OCI-LY1 (cell line): ENCODE data around the gene PHLDA2.

ENCODE experiments used
- H2AFZ ChIP-seq: fragments of 200-600 bp; sonication (generic), shearing (Covaris generic); 2 replicates; pipeline ENCODE4 v1.6.0; 2014; ENCODE audit warnings: antibody characterized with exemption, mild to moderate bottlenecking, low read length
- H3F3A ChIP-seq: fragments of 200-600 bp; sonication (generic), shearing (Covaris generic); 2 replicates; pipeline ENCODE4 v1.6.0; 2014; ENCODE audit warnings: mild to moderate bottlenecking, antibody characterized with exemption, low read length, moderate library complexity; ENCODE audit not compliant: insufficient read depth
- H3K27ac ChIP-seq: fragments of 200-600 bp; sonication (generic); 2 replicates; pipeline ENCODE4 v1.5.1; 2014; ENCODE audit warnings: low read length, mixed run types, mild to moderate bottlenecking, low read depth; ENCODE audit not compliant: poor library complexity, severe bottlenecking
- H3K27me3 ChIP-seq: fragments of 200-600 bp; sonication (generic); 2 replicates; pipeline ENCODE4 v1.6.0; 2014; ENCODE audit warnings: antibody characterized with exemption, mild to moderate bottlenecking, low read length, moderate library complexity; ENCODE audit not compliant: insufficient read depth
- H3K36me3 ChIP-seq: fragments of 200-600 bp; sonication (generic); 2 replicates; pipeline ENCODE4 v1.6.1; 2014; ENCODE audit warnings: mild to moderate bottlenecking, antibody characterized with exemption, low read length, moderate library complexity, mixed read lengths; ENCODE audit not compliant: insufficient read depth
- H3K4me1 ChIP-seq: fragments of 200-600 bp; sonication (generic); 2 replicates; pipeline ENCODE4 v1.5.1; 2014; ENCODE audit warnings: mild to moderate bottlenecking, low read length, moderate library complexity; ENCODE audit not compliant: insufficient read depth, severe bottlenecking
- H3K4me2 ChIP-seq: fragments of 200-600 bp; sonication (generic), shearing (Covaris generic); 2 replicates; pipeline ENCODE4 v1.6.1; 2014; ENCODE audit warnings: low read length
- H3K4me3 ChIP-seq: fragments of 200-600 bp; sonication (generic); 2 replicates; pipeline ENCODE4 v1.5.1; 2014; ENCODE audit warnings: low read length, low read depth, mild to moderate bottlenecking, mixed read lengths; ENCODE audit not compliant: poor library complexity, severe bottlenecking
- H3K79me2 ChIP-seq: fragments of 200-600 bp; shearing (Covaris generic); 2 replicates; pipeline ENCODE4 v1.6.1; 2016; ENCODE audit warnings: mixed run types, low read length, mixed read lengths; ENCODE audit not compliant: insufficient read depth
- H3K9ac ChIP-seq: fragments of 200-600 bp; sonication (generic), shearing (Covaris generic); 2 replicates; pipeline ENCODE4 v1.6.1; 2014; ENCODE audit warnings: mild to moderate bottlenecking, low read length, mixed read lengths
- H3K9me2 ChIP-seq: fragments of 200-600 bp; sonication (generic), shearing (Covaris generic); 2 replicates; pipeline ENCODE4 v1.6.1; 2014; ENCODE audit warnings: low read depth, mild to moderate bottlenecking, low read length, mixed read lengths
- H3K9me3 ChIP-seq: fragments of 200-600 bp; shearing (Covaris generic); 2 replicates; pipeline ENCODE4 v1.6.1; 2014; ENCODE audit warnings: low read length, mixed read lengths
- H4K20me1 ChIP-seq: fragments of 200-600 bp; sonication (generic), shearing (Covaris generic); 2 replicates; pipeline ENCODE4 v1.6.0; 2016; ENCODE audit warnings: mild to moderate bottlenecking, low read length; ENCODE audit not compliant: insufficient read depth
- EZH2 ChIP-seq: fragments of 200-600 bp; sonication (generic), shearing (Covaris generic); IDR thresholded peaks from 2 replicates; pipeline ENCODE4 v1.8.0; 2017; ENCODE audit warnings: borderline replicate concordance, mixed run types, mild to moderate bottlenecking, antibody characterized with exemption, low read length, moderate library complexity, mixed read lengths
- TF ChIP-seq, protein P1 (sequence below): fragments of 200-600 bp; sonication (generic), shearing (Covaris generic); IDR thresholded peaks from 2 replicates; pipeline ENCODE4 v1.5.1; 2017; ENCODE audit warnings: mild to moderate bottlenecking, antibody characterized with exemption, low read length, moderate library complexity, mixed read lengths

PHLDA2 gene

DNA sequence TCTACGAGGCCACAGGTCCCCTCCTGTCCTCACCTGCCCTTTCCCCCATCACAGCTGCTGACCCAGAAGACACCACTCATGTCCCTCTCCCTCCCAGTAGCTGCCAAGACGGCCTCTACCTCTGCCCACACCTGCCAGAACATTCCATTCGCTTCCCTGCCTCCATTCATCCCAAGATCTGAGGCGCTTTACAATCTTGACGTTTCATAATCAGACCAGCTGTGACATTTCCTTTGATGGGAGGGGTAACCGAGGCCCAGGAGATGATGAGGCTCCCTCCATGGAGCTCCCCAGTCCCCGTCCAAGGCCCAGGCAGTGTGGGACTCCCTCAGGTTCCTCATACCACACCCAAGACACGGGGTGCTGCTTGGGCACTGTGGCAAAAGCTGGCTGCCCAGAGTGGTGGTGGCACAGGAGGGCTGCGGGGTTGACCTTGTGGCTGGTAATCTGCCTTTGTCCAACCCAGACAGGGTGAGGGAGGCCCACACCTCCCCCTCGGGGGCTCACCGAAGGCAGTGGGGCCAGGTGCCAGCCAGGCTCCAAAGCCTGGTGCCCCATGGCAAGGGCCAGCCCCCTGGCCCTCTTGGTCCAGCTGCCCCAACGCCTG is 17.3 kb downstream of the PHLDA2 start:
- H3K9ac ChIP-seq, result no peak overlapping the region
- H3F3A ChIP-seq, result no peaks in the 10 kb centered on the region
- H3K9me2 ChIP-seq, result no peaks in the 10 kb centered on the region
- H3K27ac ChIP-seq, result no peak overlapping the region
- H3K27me3 ChIP-seq, result peaks cover 10% of the 10 kb centered on the region; the same call in 1 of the 2 replicates
- no peak overlapping the region for H3K4me2 ChIP-seq
- no peaks in the 10 kb centered on the region for H3K9me3 ChIP-seq
- no peaks in the 10 kb centered on the region for H4K20me1 ChIP-seq
- H3K4me1 ChIP-seq, result no peaks in the 10 kb centered on the region
- TF ChIP-seq, protein P1, sequence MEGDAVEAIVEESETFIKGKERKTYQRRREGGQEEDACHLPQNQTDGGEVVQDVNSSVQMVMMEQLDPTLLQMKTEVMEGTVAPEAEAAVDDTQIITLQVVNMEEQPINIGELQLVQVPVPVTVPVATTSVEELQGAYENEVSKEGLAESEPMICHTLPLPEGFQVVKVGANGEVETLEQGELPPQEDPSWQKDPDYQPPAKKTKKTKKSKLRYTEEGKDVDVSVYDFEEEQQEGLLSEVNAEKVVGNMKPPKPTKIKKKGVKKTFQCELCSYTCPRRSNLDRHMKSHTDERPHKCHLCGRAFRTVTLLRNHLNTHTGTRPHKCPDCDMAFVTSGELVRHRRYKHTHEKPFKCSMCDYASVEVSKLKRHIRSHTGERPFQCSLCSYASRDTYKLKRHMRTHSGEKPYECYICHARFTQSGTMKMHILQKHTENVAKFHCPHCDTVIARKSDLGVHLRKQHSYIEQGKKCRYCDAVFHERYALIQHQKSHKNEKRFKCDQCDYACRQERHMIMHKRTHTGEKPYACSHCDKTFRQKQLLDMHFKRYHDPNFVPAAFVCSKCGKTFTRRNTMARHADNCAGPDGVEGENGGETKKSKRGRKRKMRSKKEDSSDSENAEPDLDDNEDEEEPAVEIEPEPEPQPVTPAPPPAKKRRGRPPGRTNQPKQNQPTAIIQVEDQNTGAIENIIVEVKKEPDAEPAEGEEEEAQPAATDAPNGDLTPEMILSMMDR, result no peak
- TF ChIP-seq EZH2, result no peak
- H2AFZ ChIP-seq, result no peak overlapping the region
- no peak overlapping the region for H3K4me3 ChIP-seq
- H3K79me2 ChIP-seq, result no peaks in the 10 kb centered on the region
- H3K36me3 ChIP-seq, result no peaks in the 10 kb centered on the region

DNA sequence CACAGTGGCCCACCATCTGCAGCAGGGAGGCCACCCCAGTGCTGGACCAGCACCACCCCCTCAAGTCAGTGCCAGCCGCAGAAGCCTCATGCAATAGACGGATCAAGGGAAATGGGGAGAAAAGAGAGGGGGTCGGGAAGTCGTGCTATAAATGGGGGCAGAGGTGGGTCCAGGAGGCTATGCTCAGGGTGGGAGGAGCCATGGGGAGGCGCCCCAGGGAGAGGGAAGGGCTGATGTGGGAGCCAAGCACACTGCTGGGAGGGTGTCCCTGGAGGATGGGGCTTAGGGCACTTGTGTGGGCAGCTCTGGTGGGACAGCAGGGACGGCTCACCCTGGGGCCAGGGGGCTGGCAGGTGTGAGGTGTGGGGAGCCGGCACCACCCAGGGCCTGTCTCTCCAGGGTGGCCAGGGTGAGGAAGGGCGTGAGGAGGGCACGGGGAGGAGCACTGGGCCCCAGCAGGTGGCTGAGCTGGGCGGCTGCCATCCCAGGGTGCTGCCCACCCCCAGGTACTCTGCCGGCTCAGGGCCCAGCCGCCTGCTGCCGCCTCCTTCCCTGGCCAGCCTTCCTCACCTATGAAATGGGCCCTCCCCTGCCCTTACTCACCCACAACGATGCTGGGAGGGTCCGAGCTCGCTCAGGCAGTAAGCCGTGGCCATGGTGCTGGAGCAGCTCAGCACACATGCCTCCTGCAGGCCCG is 18.0 kb downstream of the PHLDA2 start:
- Histone ChIP-seq H3K27me3 (peaks cover 10% of the 10 kb centered on the region; the same call in 1 of the 2 replicates), H3K27ac (no peak overlapping the region), H2AFZ (no peak overlapping the region), H3K9me2 (no peaks in the 10 kb centered on the region), H3K79me2 (no peaks in the 10 kb centered on the region), H3K4me1 (no peaks in the 10 kb centered on the region), H3K4me2 (no peak overlapping the region), H4K20me1 (no peaks in the 10 kb centered on the region), H3K9ac (no peak overlapping the region), H3F3A (no peaks in the 10 kb centered on the region), H3K9me3 (no peaks in the 10 kb centered on the region), H3K36me3 (no peaks in the 10 kb centered on the region), H3K4me3 (no peak overlapping the region)
- TF ChIP-seq, protein P1, result no peak
- no peak for TF ChIP-seq EZH2

DNA sequence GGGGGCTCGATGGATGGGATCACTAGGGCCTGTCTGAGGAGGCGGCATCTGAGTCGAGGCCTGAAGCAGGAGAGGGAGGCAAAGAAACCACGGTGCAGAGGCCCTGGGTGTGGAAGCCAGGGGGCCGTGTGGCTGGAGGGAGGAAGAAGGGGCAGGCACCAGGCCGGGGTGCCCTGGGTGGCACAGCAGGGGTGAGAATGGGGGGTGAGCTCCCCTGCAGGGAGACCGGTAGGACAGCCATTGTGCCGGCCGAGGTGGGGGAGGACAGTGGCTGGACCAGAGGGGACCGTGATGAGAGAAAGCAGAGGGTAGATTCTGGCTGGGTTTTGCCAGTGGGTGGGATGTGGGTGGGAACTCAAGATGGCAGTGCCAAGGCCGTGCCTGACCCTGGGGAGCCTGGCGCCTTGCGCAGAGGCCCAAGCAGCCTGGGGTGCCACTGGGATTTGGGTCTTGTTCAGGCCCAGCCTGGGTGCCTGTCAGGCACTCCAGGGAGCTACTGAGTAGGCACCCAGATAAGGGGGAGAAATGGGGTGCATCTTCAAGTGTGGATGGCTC is 18.7 kb downstream of the PHLDA2 start:
- H3K27me3 ChIP-seq, result peaks cover 14% of the 10 kb centered on the region; the same call in 1 of the 2 replicates
- H3K4me2 ChIP-seq, result no peak overlapping the region
- H3K4me1 ChIP-seq, result no peaks in the 10 kb centered on the region
- no peaks in the 10 kb centered on the region for H3K9me2 ChIP-seq
- H4K20me1 ChIP-seq, result no peaks in the 10 kb centered on the region
- H3K9ac ChIP-seq, result no peak overlapping the region
- H3F3A ChIP-seq, result no peaks in the 10 kb centered on the region
- H3K79me2 ChIP-seq, result no peaks in the 10 kb centered on the region
- H3K9me3 ChIP-seq, result no peaks in the 10 kb centered on the region
- H3K36me3 ChIP-seq, result no peaks in the 10 kb centered on the region
- no peak overlapping the region for H3K4me3 ChIP-seq
- no peak for TF ChIP-seq EZH2
- TF ChIP-seq, protein P1, result no peak
- no peak overlapping the region for H2AFZ ChIP-seq
- H3K27ac ChIP-seq, result no peak overlapping the region
